ENCODE results near the gene CIB1. TPM values are rescaled to one million over a fixed set of nuclear protein-coding genes. Genes with fewer than 3 reads are reported as not detected.
"Not testable (repeated sequence)": the region's sequence is repeated elsewhere in the genome, so short reads cannot be mapped to it uniquely, and the experiment has no call there.

CIB1 gene
- total RNA-seq, 2 experiments from 2014 or later, result 279 to 295 TPM

DNA sequence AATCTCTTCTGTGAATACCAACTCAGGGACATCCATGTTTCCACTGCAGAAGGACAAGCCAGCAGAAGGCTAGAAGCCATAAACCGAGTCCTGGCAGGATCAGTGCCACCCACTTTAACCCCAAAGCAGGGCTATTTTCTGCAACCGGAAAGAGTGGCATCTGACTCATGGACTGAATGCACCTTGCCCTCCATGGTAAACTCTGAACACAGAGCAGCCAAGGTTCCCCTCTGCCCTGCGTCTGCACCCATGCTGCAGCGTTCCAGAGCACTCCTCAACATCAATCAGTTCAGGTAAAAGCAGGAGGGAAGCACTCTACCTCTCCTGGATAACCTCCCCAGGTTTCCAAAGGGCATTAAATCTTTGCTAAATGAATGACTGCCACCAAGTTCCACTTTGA is 30.9 kb upstream of the CIB1 start:
- peaks cover 45% of the 10 kb centered on the region for H3K36me3 Mint-ChIP-seq (ENCODE audit: low read depth)
- Histone ChIP-seq H3K27ac (ENCODE audit: low read depth in 1 of 2, low read length in 2 of 2) (peak overlapping the region; percentile 94 to 97), H3K4me1 (ENCODE audit: insufficient read depth, low read length) (peaks cover 43% of the 10 kb centered on the region), H3K27me3 (ENCODE audit: control insufficient read depth in 1 of 2, insufficient read depth in 2 of 2, low read length in 2 of 2) (no peaks in the 10 kb centered on the region), H3K9me3 (ENCODE audit: control insufficient read depth in 1 of 2, insufficient read depth in 1 of 2, low read length in 2 of 2) (no peaks in the 10 kb centered on the region), H3K36me3 (ENCODE audit: insufficient read depth, low read length) (peaks cover 15% of the 10 kb centered on the region), H3K4me3 (ENCODE audit: low read length) (peak overlapping the region; percentile 74)
- CTCF ChIA-PET, result no interaction called here
- DNase-seq (peak in 6 of 14 experiments; percentile 8 to 50 (median 33)), ATAC-seq (ENCODE audit: poor library complexity) (no peak)
- H3K27ac Mint-ChIP-seq, result peak overlapping the region; percentile 98
- H3K9me3 Mint-ChIP-seq, result no peaks in the 10 kb centered on the region
- H3K4me1 Mint-ChIP-seq (ENCODE audit: low read depth), result peaks cover 49% of the 10 kb centered on the region
- TF ChIP-seq, protein P1, sequence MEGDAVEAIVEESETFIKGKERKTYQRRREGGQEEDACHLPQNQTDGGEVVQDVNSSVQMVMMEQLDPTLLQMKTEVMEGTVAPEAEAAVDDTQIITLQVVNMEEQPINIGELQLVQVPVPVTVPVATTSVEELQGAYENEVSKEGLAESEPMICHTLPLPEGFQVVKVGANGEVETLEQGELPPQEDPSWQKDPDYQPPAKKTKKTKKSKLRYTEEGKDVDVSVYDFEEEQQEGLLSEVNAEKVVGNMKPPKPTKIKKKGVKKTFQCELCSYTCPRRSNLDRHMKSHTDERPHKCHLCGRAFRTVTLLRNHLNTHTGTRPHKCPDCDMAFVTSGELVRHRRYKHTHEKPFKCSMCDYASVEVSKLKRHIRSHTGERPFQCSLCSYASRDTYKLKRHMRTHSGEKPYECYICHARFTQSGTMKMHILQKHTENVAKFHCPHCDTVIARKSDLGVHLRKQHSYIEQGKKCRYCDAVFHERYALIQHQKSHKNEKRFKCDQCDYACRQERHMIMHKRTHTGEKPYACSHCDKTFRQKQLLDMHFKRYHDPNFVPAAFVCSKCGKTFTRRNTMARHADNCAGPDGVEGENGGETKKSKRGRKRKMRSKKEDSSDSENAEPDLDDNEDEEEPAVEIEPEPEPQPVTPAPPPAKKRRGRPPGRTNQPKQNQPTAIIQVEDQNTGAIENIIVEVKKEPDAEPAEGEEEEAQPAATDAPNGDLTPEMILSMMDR (IDR thresholded peaks at IDR 0.05), result no peak
- POLR2A ChIA-PET, result interaction anchor here (1.2 kb wide), 1 partner anchor 31 kb away, joined by 5 read pairs; the partner anchor contains the start of genes CIB1 and GDPGP1
- peak overlapping the region; percentile 90 for H3K4me3 Mint-ChIP-seq
- no peaks in the 10 kb centered on the region for H3K27me3 Mint-ChIP-seq
- intact Hi-C loops (cut with DNase I, micrococcal nuclease), result loop anchor here (1.0 to 10.0 kb wide), 3 partner anchors 30 to 370 kb away; partner anchors contain the start of genes GDPGP1 (in 2 of the 2) and AP3S2 (in 1 of the 2)

- Histone ChIP-seq H3K4me1 (ENCODE audit: insufficient read depth, low read length) (peaks cover 22% of the 10 kb centered on the region), H3K36me3 (ENCODE audit: insufficient read depth, low read length) (peaks cover under 1% of the 10 kb centered on the region), H3K9me3 (ENCODE audit: control insufficient read depth in 1 of 2, insufficient read depth in 1 of 2, low read length in 2 of 2) (no peaks in the 10 kb centered on the region), H3K27ac (ENCODE audit: low read depth in 1 of 2, low read length in 2 of 2) (no peak overlapping the region), H3K4me3 (ENCODE audit: low read length) (no peak overlapping the region), H3K27me3 (ENCODE audit: control insufficient read depth in 1 of 2, insufficient read depth in 2 of 2, low read length in 2 of 2) (no peaks in the 10 kb centered on the region)
- ATAC-seq (ENCODE audit: poor library complexity) (no peak), DNase-seq (no peak)
- CTCF ChIA-PET, result no interaction called here
- Mint-ChIP-seq H3K36me3 (ENCODE audit: low read depth) (peaks cover 26% of the 10 kb centered on the region), H3K9me3 (no peaks in the 10 kb centered on the region), H3K4me3 (peak overlapping the region; percentile 43), H3K4me1 (ENCODE audit: low read depth) (peaks cover 31% of the 10 kb centered on the region), H3K27me3 (no peaks in the 10 kb centered on the region), H3K27ac (peak overlapping the region; percentile 10)
- TF ChIP-seq, protein P1 (IDR thresholded peaks at IDR 0.05), result no peak
- intact Hi-C loops (cut with DNase I, micrococcal nuclease), result loop anchor here in 1 of 2 experiments (10.0 kb wide), 1 partner anchor 368 kb away; the partner anchor contains the start of gene AP3S2
- POLR2A ChIA-PET, result interaction anchor here (2.0 to 3.2 kb wide), 2 partner anchors 29 to 62 kb away, joined by 5 to 9 read pairs; partner anchors contain the start of genes CIB1, GDPGP1 and SEMA4B
Measured at GRCh38 chr15:90262426-90262825, 28.7 kb upstream of the CIB1 start.

DNA sequence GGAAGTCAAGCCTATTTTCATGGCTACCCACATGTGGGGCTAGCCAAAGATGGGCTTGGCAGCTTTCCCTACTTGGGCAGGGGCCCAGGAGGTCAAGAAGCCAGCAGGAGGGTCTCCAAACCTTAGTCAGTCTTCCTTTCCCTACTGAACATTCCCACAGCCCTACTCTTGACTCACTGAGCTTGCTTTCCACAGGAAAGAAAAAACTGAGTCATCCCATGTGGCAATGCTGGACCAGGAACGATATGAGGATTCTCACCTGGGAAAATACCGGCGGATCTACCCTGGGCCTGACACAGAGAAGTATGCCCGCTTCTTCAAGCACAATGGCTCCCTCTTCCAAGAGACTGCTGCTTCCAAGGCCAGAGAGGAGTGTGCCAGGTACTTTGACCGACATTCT is 28.1 kb upstream of the CIB1 start:
- no peaks in the 10 kb centered on the region for H3K27me3 ChIP-seq (ENCODE audit: control insufficient read depth in 1 of 2, insufficient read depth in 2 of 2, low read length in 2 of 2)
- Mint-ChIP-seq H3K4me1 (ENCODE audit: low read depth) (peaks cover 25% of the 10 kb centered on the region), H3K9me3 (no peaks in the 10 kb centered on the region), H3K27me3 (no peaks in the 10 kb centered on the region), H3K27ac (peak overlapping the region; percentile 10), H3K36me3 (ENCODE audit: low read depth) (peaks cover 21% of the 10 kb centered on the region), H3K4me3 (no peak overlapping the region)
- no peak for ATAC-seq (ENCODE audit: poor library complexity)
- peaks cover 16% of the 10 kb centered on the region for H3K4me1 ChIP-seq (ENCODE audit: insufficient read depth, low read length)
- POLR2A ChIA-PET, result interaction anchor here (2.0 to 3.2 kb wide), 2 partner anchors 28 to 61 kb away, joined by 5 to 9 read pairs; partner anchors contain the start of genes CIB1, GDPGP1 and SEMA4B
- intact Hi-C loops (cut with DNase I, micrococcal nuclease), result loop anchor here in 1 of 2 experiments (10.0 kb wide), 1 partner anchor 367 kb away; the partner anchor contains the start of gene AP3S2
- TF ChIP-seq, protein P1 (IDR thresholded peaks at IDR 0.05), result no peak
- no peaks in the 10 kb centered on the region for H3K36me3 ChIP-seq (ENCODE audit: insufficient read depth, low read length)
- H3K9me3 ChIP-seq (ENCODE audit: control insufficient read depth in 1 of 2, insufficient read depth in 1 of 2, low read length in 2 of 2), result no peaks in the 10 kb centered on the region
- no peak overlapping the region for H3K4me3 ChIP-seq (ENCODE audit: low read length)
- H3K27ac ChIP-seq (ENCODE audit: low read depth in 1 of 2, low read length in 2 of 2), result no peak overlapping the region
- CTCF ChIA-PET, result interaction anchor here (0.8 kb wide), 1 partner anchor 39 kb away, joined by 3 read pairs; no protein-coding TSS in a partner anchor
- DNase-seq, result no peak

GRCh38 chr15:90260731-90261130 is 27.0 kb upstream of the CIB1 start:
- CTCF ChIA-PET; H3K4me3 ChIP-seq (ENCODE audit: low read length); H3K27me3 Mint-ChIP-seq; H3K27ac Mint-ChIP-seq; ATAC-seq (ENCODE audit: poor library complexity); H3K27ac ChIP-seq (ENCODE audit: low read depth in 1 of 2, low read length in 2 of 2); H3K4me3 Mint-ChIP-seq; DNase-seq; H3K9me3 ChIP-seq (ENCODE audit: control insufficient read depth in 1 of 2, insufficient read depth in 1 of 2, low read length in 2 of 2); H3K27me3 ChIP-seq (ENCODE audit: control insufficient read depth in 1 of 2, insufficient read depth in 2 of 2, low read length in 2 of 2); H3K9me3 Mint-ChIP-seq; H3K36me3 ChIP-seq (ENCODE audit: insufficient read depth, low read length): not testable (repeated sequence)
- peaks cover 10% of the 10 kb centered on the region for H3K36me3 Mint-ChIP-seq (ENCODE audit: low read depth)
- intact Hi-C loops (cut with DNase I, micrococcal nuclease), result loop anchor here in 1 of 2 experiments (10.0 kb wide), 1 partner anchor 366 kb away; the partner anchor contains the start of gene AP3S2
- POLR2A ChIA-PET, result interaction anchor here (0.7 to 3.2 kb wide), 3 partner anchors 27 to 328 kb away, joined by 3 to 9 read pairs (median 5); partner anchors contain the start of genes CIB1, GDPGP1 and SEMA4B
- H3K4me1 Mint-ChIP-seq (ENCODE audit: low read depth), result peaks cover 15% of the 10 kb centered on the region
- peaks cover 12% of the 10 kb centered on the region for H3K4me1 ChIP-seq (ENCODE audit: insufficient read depth, low read length)

All from CD4-positive, alpha-beta T cell (primary cell).